Panc1 (cell line): Measurements from ENCODE around the gene PLA2G5.

Experiments used
- TF ChIP-seq, protein P1 (sequence below), 2 experiments: IDR thresholded peaks; 2 replicates each; pipeline ENCODE4 v1.6.1; 2011 to 2012; ENCODE audit warnings: low read depth in 2 of 2, control low read depth in 1 of 2, low read length in 1 of 2, mild to moderate bottlenecking in 1 of 2, moderate library complexity in 1 of 2; ENCODE audit not compliant: insufficient read depth in 1 of 2
- TF ChIP-seq, protein P2 (sequence below): fragments of 450-650 bp; IDR thresholded peaks from 2 replicates; pipeline ENCODE4 v1.5.1; 2017; ENCODE audit warnings: mild to moderate bottlenecking

DNA sequence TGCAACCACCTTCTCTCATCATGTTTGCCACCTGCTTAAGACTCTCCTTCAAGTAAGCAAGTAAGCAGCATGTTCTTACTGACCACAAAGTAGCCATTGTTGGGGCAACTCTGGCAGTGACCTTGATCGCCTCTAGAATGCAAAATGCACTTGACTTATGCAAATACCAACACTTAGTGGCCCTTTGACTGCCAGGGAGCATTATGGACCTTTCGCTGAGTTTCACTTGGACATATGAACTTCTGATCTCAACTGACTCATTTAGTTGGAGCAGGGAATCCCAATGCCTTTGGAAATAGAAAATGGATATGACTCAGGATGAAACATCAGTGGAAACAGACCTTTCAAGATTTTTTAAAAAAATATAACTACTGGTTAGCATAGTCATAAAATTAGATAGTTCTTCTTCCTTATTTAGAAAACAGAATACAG is 6.1 kb upstream of the PLA2G5 start:
- TF ChIP-seq, protein P1, sequence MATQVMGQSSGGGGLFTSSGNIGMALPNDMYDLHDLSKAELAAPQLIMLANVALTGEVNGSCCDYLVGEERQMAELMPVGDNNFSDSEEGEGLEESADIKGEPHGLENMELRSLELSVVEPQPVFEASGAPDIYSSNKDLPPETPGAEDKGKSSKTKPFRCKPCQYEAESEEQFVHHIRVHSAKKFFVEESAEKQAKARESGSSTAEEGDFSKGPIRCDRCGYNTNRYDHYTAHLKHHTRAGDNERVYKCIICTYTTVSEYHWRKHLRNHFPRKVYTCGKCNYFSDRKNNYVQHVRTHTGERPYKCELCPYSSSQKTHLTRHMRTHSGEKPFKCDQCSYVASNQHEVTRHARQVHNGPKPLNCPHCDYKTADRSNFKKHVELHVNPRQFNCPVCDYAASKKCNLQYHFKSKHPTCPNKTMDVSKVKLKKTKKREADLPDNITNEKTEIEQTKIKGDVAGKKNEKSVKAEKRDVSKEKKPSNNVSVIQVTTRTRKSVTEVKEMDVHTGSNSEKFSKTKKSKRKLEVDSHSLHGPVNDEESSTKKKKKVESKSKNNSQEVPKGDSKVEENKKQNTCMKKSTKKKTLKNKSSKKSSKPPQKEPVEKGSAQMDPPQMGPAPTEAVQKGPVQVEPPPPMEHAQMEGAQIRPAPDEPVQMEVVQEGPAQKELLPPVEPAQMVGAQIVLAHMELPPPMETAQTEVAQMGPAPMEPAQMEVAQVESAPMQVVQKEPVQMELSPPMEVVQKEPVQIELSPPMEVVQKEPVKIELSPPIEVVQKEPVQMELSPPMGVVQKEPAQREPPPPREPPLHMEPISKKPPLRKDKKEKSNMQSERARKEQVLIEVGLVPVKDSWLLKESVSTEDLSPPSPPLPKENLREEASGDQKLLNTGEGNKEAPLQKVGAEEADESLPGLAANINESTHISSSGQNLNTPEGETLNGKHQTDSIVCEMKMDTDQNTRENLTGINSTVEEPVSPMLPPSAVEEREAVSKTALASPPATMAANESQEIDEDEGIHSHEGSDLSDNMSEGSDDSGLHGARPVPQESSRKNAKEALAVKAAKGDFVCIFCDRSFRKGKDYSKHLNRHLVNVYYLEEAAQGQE (IDR thresholded peaks at IDR 0.05; ENCODE audit: insufficient read depth in 1 of 2, low read depth in 2 of 2, low read length in 1 of 2): no peak
- TF ChIP-seq, protein P2, sequence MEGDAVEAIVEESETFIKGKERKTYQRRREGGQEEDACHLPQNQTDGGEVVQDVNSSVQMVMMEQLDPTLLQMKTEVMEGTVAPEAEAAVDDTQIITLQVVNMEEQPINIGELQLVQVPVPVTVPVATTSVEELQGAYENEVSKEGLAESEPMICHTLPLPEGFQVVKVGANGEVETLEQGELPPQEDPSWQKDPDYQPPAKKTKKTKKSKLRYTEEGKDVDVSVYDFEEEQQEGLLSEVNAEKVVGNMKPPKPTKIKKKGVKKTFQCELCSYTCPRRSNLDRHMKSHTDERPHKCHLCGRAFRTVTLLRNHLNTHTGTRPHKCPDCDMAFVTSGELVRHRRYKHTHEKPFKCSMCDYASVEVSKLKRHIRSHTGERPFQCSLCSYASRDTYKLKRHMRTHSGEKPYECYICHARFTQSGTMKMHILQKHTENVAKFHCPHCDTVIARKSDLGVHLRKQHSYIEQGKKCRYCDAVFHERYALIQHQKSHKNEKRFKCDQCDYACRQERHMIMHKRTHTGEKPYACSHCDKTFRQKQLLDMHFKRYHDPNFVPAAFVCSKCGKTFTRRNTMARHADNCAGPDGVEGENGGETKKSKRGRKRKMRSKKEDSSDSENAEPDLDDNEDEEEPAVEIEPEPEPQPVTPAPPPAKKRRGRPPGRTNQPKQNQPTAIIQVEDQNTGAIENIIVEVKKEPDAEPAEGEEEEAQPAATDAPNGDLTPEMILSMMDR: no peak
